Right ventricle myocardium inferior (tissue), 1 donor: ENCODE results near the gene ZNF358. TPM values are rescaled to one million over a fixed set of nuclear protein-coding genes. Genes with fewer than 3 reads are reported as not detected.

ENCODE experiments used
- ATAC-seq: fragments of 200-7000 bp; cut with Tn5 transposase; one replicate; pipeline ENCODE4 v1.9.1; 2020; ENCODE audit warnings: mild to moderate bottlenecking, moderate library complexity
- DNase-seq: peaks from one replicate; pipeline ENCODE4 v3.0.0; 2021; ENCODE audit errors: missing footprints
- intact Hi-C: fragments of 100-400 bp; cut with DNase I; formaldehyde crosslinking; loops from one replicate; pipeline ENCODE4 v1.11.0; 2022
- total RNA-seq: library from RNA; stranded (reverse); fragmentation: NEBNext Ultra II Directional; extraction: Animal tissue kit (Norgen Biotek cat#: 25700); gene quantifications from one replicate; pipeline ENCODE4 v1.2.1, GENCODE V29; 2021
- donor health status: DM: no; HTN: yes; CAD: no; lungs with severe emphysema.

The ZNF358 gene
- total RNA-seq, 1 donor from 2014 or later: 89.6 TPM

DNA sequence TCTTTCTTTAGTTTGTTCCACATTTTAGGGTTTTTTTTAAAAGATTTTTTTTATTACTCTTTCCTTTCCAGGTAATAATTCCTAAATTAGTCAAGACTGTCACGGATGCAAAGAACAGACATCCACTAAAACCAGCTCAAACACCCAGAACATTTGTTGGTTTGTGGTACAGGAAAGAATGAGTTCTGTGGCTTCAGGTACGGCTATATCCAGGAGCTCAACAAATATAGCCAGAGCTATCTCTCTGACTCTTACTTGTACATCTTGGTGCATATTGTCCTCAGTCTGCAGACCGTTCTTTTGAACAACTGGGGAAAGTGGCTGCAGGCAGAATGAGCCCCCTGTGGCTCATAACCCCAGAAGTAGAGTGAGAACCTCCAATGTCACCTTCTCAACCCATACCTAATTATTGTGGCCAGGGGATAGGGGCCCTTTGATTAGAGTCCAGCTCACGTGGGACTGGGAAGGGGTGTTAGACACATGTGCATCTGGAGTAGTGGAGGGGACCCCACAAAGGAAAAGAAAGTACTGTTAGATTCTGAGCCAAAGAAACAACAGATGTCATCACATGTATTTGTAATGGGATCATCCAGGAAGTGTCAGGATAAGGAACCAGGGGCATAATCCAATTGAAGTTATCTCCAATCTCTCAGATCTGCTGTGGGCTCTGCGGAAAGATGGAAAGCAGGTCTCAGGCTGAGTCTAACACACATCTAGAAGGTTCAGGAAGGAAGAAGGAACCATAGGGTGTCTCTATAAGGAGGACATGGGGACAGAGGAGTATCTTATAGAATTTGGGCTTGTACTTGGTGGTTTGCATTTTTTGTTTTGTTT, 1.9 kb upstream of the ZNF358 start:
- ATAC-seq (no peak), DNase-seq (no peak)
- intact Hi-C loops: no loop called here

GRCh38 chr19:7515110-7515644, 726 bp upstream of the ZNF358 start:
- intact Hi-C loops: loop anchor here (5.0 kb wide), 1 partner anchor 118 kb away; no protein-coding TSS in a partner anchor
- peak; percentile 74 for DNase-seq
- ATAC-seq: peak; percentile 56

- ATAC-seq (no peak), DNase-seq (no peak)
- intact Hi-C loops: loop anchor here (5.0 kb wide), 1 partner anchor 119 kb away; no protein-coding TSS in a partner anchor
Observed at GRCh38 chr19:7516333-7516732, 430 bp downstream of the ZNF358 start.

DNA sequence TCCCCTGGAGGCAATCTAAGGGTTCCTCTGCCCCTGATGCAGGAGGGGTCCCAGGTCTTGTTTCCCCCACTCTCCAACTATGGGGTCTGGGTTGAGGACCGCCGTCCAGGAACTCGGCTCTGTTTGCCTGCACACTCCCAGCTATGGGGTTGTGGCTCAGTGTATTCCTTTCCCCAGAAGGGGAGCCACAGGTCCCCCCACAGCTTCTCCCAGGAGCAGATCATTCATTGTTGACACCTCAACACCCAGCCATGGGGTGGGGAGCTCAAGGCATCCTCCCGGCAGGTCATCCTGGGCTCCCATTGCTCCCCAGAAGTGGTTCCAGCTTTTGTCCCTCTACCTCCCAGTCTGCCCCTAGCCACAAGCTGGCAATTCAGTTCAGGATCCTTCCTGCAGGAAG, 975 bp downstream of the ZNF358 start:
- ATAC-seq: no peak
- intact Hi-C loops: loop anchor here (5.0 kb wide), 1 partner anchor 120 kb away; no protein-coding TSS in a partner anchor
- no peak for DNase-seq

DNA sequence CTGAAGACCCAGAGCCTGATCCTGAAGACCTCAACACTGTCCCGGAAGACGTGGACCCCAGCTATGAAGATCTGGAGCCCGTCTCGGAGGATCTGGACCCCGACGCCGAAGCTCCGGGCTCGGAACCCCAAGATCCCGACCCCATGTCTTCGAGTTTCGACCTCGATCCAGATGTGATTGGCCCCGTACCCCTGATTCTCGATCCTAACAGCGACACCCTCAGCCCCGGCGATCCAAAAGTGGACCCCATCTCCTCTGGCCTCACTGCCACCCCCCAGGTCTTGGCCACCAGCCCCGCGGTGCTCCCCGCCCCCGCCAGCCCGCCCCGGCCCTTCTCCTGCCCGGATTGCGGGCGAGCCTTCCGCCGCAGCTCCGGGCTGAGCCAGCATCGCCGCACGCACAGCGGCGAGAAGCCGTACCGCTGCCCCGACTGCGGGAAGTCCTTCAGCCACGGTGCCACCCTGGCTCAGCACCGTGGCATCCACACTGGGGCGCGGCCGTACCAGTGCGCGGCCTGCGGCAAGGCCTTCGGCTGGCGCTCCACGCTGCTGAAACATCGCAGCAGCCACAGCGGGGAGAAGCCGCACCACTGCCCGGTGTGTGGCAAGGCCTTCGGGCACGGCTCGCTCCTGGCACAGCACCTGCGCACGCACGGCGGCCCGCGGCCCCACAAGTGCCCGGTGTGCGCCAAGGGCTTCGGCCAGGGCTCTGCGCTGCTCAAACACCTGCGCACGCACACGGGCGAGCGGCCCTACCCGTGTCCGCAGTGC, 3.6 kb downstream of the ZNF358 start:
- intact Hi-C loops: loop anchor here (5.0 kb wide), 1 partner anchor 122 kb away; no protein-coding TSS in a partner anchor
- DNase-seq (no peak), ATAC-seq (no peak)

DNA sequence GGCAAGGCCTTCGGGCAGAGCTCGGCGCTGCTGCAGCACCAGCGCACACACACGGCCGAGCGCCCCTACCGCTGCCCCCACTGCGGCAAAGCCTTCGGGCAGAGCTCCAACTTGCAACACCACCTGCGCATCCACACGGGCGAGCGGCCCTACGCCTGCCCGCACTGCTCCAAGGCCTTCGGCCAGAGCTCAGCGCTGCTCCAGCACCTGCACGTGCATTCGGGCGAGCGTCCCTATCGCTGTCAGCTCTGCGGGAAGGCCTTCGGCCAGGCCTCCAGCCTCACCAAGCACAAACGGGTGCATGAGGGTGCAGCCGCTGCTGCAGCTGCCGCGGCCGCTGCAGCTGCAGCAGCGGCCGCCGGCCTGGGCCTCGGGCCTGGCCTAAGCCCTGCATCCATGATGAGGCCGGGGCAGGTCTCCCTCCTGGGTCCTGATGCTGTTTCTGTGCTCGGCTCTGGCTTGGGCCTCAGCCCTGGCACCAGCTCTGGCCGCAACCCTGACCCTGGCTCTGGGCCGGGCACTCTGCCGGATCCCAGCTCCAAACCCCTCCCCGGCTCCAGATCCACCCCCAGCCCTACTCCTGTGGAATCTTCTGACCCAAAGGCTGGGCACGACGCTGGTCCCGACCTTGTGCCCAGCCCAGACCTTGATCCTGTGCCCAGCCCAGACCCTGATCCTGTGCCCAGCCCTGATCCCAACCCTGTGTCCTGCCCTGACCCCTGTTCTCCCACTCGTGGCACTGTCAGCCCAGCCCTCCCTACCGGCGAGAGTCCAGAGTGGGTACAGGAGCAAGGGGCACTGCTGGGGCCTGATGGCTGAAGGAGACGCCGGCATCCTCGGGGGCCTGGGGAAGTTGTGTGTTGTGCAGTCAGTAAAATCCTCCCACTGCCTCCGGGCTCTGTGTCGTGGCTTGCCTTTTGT, 4.5 kb downstream of the ZNF358 start:
- no peak for ATAC-seq
- intact Hi-C loops: no loop called here
- peak; percentile 68 for DNase-seq

DNA sequence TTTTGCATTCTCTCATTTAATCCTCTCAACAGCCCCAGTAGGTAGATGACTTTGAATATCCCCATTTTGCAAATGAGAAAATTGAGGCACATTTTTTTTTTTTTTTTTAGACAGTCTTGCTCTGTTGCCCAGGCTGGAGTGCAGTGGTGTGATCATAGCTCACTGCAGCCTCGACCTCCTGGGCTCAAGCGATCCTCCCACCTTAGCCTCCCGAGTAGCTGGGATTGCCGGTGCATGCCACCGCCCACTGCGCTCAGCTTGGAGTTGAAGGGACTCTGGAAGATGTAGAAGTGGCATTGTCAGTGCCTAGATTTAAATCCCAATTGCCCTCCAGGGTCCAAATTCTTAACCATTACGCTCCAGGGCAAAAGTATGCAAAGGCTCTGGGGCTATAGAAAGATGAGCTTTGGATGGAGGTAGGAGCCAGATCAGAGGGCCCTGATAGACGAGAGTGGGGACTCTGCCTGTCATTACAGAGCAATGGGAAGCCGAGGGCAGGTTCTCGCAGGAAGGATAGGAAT, 5.7 kb downstream of the ZNF358 start:
- DNase-seq (no peak), ATAC-seq (no peak)
- intact Hi-C loops: no loop called here

DNA sequence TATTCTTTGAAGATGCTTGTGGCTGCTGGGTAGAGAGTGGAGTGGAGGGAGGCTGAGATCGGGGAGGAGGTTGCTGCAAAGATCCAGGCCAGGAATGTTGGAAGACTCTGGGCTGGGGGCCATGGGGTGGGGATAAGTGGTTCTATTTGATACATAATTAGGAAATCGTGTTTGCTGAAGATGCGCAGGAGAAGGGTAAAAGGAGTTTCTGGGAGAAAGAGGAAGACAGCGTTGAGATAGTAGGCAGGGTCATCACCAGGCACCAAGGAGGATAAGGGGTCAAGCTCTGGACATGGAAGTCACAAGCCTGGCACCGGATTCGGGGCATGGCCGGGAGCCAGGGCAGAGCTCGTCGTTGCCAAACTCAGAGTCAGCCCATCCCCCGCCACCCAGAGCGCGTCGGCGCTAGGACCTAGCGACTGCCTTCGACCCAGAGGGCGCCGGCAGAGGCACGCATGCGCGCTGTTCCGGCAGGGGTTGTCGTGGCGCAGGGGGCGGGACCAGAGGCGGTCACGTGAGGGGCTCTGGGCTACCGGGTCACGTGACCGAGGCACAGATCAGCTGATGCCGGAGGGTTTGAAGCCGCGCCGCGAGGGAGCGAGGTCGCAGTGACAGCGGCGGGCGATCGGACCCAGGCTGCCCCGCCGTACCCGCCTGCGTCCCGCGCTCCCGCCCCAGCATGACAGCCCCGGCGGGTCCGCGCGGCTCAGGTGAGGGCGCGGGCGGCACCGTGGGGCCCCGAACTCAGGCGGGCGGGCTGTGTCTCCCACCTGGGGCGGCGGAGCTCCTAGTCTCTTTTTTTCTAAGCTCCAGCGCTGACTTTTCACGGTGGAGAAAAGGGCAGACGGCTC, 6.4 kb downstream of the ZNF358 start, which contains the start of gene MCOLN1:
TSS of gene MCOLN1 (plus strand) at position 553 of the 851 bp plus-strand sequence. CDS start at position 680, 127 bp downstream.
- ATAC-seq (peak; percentile 95), DNase-seq (peak; percentile 100)
- intact Hi-C loops: no loop called here

DNA sequence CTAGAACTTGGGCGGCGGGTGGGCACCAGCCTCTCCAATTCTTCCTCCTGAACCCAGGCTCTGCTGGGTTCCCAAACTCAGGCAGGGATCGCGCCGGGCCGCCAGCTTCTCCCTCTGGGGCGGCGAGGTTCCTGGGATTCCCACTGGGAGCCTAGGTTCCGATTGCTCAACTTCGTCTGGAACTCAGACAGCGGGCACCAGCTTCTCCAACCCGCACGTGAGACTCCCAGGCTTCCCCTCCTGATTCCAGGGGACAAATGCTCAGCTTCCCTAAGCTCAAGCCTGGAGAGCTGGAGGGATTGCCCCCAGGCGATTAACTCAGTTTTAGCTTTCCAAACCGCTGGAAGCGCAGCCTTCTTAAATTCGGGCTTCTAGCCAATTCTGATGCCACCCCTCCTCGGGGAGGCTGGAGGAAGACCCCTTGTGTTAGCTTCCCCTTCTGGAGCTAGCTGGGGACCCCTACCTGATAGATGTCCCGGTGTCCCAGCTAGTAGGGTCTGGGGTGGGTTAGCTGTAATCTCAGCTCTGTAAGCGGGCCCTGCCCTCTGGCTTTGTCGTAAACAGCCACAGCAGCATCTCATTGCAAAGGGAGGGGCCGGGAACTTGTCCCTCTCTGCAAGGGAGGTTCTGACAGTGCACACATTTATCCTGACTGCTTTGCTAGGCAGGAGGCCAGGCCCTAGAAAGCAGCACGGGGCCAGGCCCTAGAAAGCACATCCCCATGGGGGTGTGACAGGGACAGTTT, 7.2 kb downstream of the ZNF358 start:
- intact Hi-C loops: no loop called here
- DNase-seq (no peak), ATAC-seq (no peak)

DNA sequence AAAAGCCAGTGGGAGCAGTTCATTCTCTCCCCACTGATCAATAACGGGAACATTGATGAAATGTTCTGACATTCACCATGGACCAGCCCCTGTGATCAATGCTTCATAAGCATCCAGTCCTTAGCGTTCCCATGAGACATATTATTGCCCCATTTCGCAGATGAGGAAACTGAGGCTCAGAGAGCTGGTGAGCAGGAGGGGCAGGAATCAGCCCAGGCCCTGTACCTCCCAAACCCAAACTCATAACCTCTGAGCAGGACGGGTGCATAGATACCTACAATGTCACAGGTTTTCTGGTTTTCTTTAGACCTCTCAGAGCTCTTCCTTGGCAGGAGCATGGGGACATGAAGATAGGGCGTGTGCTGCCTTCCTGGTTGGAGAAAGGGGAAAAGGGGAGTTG, 8.6 kb downstream of the ZNF358 start:
- DNase-seq (no peak), ATAC-seq (no peak)
- intact Hi-C loops: no loop called here

DNA sequence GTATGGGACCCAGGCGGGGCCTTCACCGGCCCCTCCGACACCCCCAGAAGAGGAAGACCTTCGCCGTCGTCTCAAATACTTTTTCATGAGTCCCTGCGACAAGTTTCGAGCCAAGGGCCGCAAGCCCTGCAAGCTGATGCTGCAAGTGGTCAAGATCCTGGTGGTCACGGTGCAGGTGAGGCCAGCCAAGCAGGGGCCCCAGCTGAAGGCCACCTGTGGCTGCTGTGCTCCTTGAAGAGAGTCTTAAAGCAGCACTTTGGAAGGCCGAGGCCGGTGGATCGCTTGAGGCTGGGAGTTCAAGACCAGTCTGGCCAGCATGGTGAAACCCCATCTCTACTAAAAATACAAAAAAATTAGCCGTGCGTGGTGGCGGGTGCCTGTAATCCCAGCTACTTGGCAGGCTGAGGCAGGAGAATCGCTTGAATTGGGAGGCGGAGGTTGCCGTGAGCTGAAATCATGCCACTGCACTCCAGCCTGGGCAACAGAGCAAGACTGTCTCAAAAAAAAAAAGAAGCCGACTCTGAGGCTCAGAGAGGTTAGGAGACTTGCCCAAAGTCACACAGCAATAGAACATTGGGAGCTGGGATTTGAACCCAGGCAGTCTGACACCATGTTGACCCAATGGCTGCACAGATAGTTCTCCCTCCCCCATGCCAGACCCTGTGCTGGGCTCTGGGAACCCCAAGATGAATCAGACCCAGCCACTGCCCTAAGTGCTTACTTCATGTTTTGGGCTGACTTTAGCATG, 9.3 kb downstream of the ZNF358 start:
- DNase-seq (no peak), ATAC-seq (no peak)
- intact Hi-C loops: no loop called here

GRCh38 chr19:7526059-7526929, 10.4 kb downstream of the ZNF358 start:
- DNase-seq (no peak), ATAC-seq (no peak)
- intact Hi-C loops: no loop called here

DNA sequence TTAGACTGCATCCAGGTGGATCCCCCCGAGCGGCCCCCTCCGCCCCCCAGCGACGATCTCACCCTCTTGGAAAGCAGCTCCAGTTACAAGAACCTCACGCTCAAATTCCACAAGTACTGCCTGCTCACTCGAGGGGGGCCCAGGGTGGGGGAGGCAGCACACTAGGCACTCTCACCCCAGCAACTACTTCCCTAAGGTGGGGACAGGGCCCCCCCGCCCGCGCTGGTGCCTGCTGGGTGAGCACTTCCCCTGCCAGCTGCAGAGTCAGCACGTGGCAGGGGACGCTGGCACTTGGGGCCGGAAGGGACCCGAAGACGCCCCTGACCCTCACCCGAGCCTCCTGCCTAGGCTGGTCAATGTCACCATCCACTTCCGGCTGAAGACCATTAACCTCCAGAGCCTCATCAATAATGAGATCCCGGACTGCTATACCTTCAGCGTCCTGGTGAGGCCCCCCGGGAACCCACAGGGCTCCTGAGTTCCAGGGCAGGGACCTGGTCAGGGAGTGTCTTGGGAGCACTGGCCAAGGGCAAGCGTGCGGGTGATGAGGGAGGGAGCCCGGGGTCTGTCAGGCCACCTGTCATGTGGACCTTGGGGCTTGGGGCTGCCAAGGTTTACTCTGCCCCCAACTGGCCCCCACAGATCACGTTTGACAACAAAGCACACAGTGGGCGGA, 11.8 kb downstream of the ZNF358 start:
- peak; percentile 59 for ATAC-seq
- DNase-seq: peak; percentile 83
- intact Hi-C loops: no loop called here

DNA sequence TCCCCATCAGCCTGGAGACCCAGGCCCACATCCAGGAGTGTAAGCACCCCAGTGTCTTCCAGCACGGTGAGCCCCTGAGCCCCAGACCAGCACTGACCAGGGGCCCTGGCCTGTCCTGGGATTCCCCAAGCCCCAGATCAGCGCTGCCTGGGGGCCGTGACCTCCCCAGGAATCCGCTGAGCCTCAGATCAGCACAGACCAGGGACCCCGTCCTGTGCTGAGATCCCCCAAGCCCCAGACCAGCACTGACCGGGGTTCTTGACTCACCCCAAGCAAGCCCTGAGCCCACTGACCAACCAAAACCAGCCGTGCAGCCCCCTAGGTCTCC, 12.3 kb downstream of the ZNF358 start:
- DNase-seq (no peak), ATAC-seq (no peak)
- intact Hi-C loops: no loop called here
